Upper lobe of right lung (tissue), 1 donor: ENCODE results near the gene GJB5. TPM values are rescaled to one million over a fixed set of nuclear protein-coding genes. Genes with fewer than 3 reads are reported as not detected.

Experiments
- ATAC-seq: fragments of 200-7000 bp; cut with Tn5 transposase; one replicate; pipeline ENCODE4 v1.9.1; 2020; ENCODE audit warnings: mild to moderate bottlenecking, moderate library complexity
- DNase-seq: peaks from one replicate; pipeline ENCODE4 v3.0.0-alpha.2; 2020
- H3K27ac ChIP-seq: fragments of 200-600 bp; one replicate; pipeline ENCODE4 v1.8.0; 2022
- H3K27me3 ChIP-seq: fragments of 200-600 bp; one replicate; pipeline ENCODE4 v1.8.0; 2022; ENCODE audit warnings: mild to moderate bottlenecking
- H3K36me3 ChIP-seq: fragments of 200-600 bp; one replicate; pipeline ENCODE4 v1.8.0; 2022
- H3K4me1 ChIP-seq: fragments of 200-600 bp; one replicate; pipeline ENCODE4 v1.8.0; 2022
- H3K4me3 ChIP-seq: fragments of 200-600 bp; one replicate; pipeline ENCODE4 v1.8.0; 2022; ENCODE audit warnings: mild to moderate bottlenecking
- H3K9me3 ChIP-seq: fragments of 200-600 bp; one replicate; pipeline ENCODE4 v1.8.0; 2022
- CTCF ChIP-seq: fragments of 200-600 bp; IDR thresholded peaks from one replicate; pipeline ENCODE4 v1.8.0; 2022; ENCODE audit warnings: antibody characterized with exemption
- intact Hi-C: fragments of 100-400 bp; cut with DNase I; formaldehyde crosslinking; loops from one replicate; pipeline ENCODE4 v1.11.0; 2022
- total RNA-seq: library from RNA; stranded (reverse); fragmentation: NEBNext Ultra II Directional; extraction: Animal tissue kit (Norgen Biotek cat#: 25700); gene quantifications from one replicate; pipeline ENCODE4 v1.2.1, GENCODE V29; 2021
- donor health status: DM: no; HTN: yes; CAD: no; lungs with severe emphysema.

GJB5 gene
- total RNA-seq, 1 donor from 2014 or later = not detected

GRCh38 chr1:34787461-34788420 lies 32.9 kb downstream of the GJB5 start:
- no peak overlapping the region for H3K4me3 ChIP-seq
- DNase-seq = no peak
- H3K9me3 ChIP-seq = no peaks in the 10 kb centered on the region
- H3K36me3 ChIP-seq = no peaks in the 10 kb centered on the region
- H3K27ac ChIP-seq = no peak overlapping the region
- peaks cover 1% of the 10 kb centered on the region for H3K27me3 ChIP-seq
- TF ChIP-seq CTCF = peak; percentile 23
- peaks cover 7% of the 10 kb centered on the region for H3K4me1 ChIP-seq
- intact Hi-C loops = no loop called here
- no peak for ATAC-seq

- intact Hi-C loops = loop anchor here (5.0 kb wide), 1 partner anchor 61 kb away; no protein-coding TSS in a partner anchor
Measured at GRCh38 chr1:34790985-34791384, 36.1 kb downstream of the GJB5 start.

DNA sequence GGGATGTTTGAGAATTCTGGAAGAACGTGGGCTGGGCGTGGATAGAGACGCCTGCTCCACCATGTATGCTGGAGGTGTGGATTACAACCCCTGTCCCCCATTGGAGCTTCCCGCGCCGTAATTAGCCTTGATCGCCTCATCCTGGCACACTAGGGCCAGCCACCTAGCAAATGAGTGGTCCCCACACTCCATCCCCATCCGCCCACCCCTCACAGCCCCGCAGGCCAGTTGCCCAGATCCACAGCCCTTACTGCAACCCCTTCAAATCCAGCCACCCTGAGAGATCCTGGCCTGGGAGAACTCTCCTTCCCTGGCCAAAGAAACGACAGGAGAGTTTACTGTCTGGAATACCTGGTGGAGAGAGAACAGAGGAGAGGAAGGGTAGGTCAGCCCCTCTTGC lies 37.6 kb downstream of the GJB5 start:
- intact Hi-C loops = loop anchor here (5.0 kb wide), 1 partner anchor 60 kb away; no protein-coding TSS in a partner anchor
- Histone ChIP-seq H3K36me3 (no peaks in the 10 kb centered on the region), H3K27me3 (peaks cover 8% of the 10 kb centered on the region), H3K4me3 (peak overlapping the region; percentile 49), H3K9me3 (no peaks in the 10 kb centered on the region), H3K27ac (no peak overlapping the region), H3K4me1 (peaks cover 4% of the 10 kb centered on the region)
- no peak for ATAC-seq
- no peak for TF ChIP-seq CTCF
- DNase-seq = no peak

More at GRCh38 chr1:34790985-34791384, 36.1 kb downstream of the GJB5 start:
- Histone ChIP-seq H3K27ac (no peak overlapping the region), H3K4me3 (no peak overlapping the region), H3K27me3 (peaks cover 8% of the 10 kb centered on the region), H3K9me3 (no peaks in the 10 kb centered on the region), H3K4me1 (peaks cover 7% of the 10 kb centered on the region), H3K36me3 (no peaks in the 10 kb centered on the region)
- ATAC-seq = no peak
- no peak for DNase-seq
- TF ChIP-seq CTCF = no peak

DNA sequence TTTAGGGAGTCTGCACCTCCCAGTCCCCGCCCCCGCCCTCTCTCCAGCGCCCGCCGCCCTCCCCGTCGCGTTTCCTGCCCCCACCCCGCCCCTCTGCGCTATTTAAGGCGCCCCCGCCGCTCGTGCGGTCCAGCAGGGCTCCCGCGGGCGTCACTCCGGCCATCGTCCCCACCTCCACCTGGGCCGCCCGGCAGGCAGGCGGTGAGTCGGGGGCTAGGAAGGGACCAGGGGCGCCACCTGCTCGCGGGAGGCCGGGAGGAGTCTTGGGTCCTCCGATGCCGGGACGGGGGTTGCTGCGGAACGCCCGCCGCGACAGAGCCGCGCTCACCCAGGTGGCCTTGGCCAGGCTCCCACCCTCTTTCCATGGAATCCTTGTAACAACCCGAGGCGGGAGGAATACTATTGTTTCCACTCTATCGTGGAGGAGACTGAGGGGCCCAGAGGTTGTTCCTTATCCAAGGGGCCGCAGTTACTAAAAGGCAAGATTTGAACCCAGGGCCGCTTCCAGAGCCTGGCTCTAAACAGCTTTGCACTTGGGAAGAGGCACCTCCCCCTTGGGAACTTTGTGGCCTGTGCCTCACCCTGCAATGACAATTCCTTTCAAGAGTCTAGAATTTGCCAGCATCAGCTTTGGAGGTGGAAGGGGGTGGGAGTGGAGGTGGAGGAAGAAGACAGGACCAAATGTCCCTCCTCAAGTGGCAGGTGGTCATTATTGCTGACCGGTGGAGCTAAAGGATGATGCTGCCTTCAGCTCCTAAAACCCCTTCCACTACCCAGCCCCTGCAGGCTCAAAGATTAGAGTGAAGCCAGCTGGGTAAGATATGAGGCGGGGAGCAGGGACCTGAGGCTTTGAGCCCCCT lies 38.3 kb downstream of the GJB5 start, which contains the start of gene GJA4:
TSS of gene GJA4 (plus strand) at position 132 of the 860 bp plus-strand sequence. CDS start 1,215 bp downstream, outside the sequence.
- no peak for ATAC-seq
- no peak within 1 kb of the TSS for H3K27ac ChIP-seq
- H3K4me3 ChIP-seq = peak within 1 kb of the TSS; percentile 49
- DNase-seq = no peak
- TF ChIP-seq CTCF = no peak
- H3K36me3 ChIP-seq = no peaks in the 10 kb centered on the region
- no peaks in the 10 kb centered on the region for H3K4me1 ChIP-seq
- peaks cover 8% of the 10 kb centered on the region for H3K27me3 ChIP-seq
- intact Hi-C loops = loop anchor here (5.0 kb wide), 1 partner anchor 59 kb away; no protein-coding TSS in a partner anchor
- no peaks in the 10 kb centered on the region for H3K9me3 ChIP-seq

DNA sequence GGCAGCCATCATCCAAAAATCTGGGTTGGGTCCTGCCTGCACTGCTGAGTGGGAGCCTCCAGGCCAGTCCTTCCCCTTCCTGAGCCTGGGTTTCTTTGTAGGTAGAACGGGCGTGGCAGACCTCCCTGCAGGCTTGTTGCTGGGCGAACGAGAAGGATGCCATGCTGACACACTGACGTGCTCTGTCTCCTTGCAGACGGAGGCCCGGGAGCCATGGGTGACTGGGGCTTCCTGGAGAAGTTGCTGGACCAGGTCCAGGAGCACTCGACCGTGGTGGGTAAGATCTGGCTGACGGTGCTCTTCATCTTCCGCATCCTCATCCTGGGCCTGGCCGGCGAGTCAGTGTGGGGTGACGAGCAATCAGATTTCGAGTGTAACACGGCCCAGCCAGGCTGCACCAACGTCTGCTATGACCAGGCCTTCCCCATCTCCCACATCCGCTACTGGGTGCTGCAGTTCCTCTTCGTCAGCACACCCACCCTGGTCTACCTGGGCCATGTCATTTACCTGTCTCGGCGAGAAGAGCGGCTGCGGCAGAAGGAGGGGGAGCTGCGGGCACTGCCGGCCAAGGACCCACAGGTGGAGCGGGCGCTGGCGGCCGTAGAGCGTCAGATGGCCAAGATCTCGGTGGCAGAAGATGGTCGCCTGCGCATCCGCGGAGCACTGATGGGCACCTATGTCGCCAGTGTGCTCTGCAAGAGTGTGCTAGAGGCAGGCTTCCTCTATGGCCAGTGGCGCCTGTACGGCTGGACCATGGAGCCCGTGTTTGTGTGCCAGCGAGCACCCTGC lies 39.3 kb downstream of the GJB5 start:
- no peak for TF ChIP-seq CTCF
- Histone ChIP-seq H3K27ac (no peak overlapping the region), H3K4me1 (no peaks in the 10 kb centered on the region), H3K36me3 (no peaks in the 10 kb centered on the region), H3K4me3 (peak overlapping the region; percentile 49), H3K9me3 (no peaks in the 10 kb centered on the region), H3K27me3 (peaks cover 8% of the 10 kb centered on the region)
- intact Hi-C loops = loop anchor here (5.0 kb wide), 1 partner anchor 58 kb away; no protein-coding TSS in a partner anchor
- ATAC-seq = no peak
- DNase-seq = no peak
